Measurements from ENCODE around the gene NAV3.

The NAV3 gene

GRCh38 chr12:77919450-77919849, 88.8 kb downstream of the NAV3 start:
- H3K9me3 ChIP-seq, result no peaks in the 10 kb centered on the region
- peak in 1 of 2 experiments; percentile 56 for DNase-seq (ENCODE audit: low spot score in 2 of 2)
- no peak overlapping the region for H3K4me3 ChIP-seq
- no peaks in the 10 kb centered on the region for H3K36me3 ChIP-seq (replicated peaks)
- no peaks in the 10 kb centered on the region for H3K27me3 ChIP-seq (ENCODE audit: low read depth)
- in situ Hi-C loops (cut with MboI; ENCODE audit: low sequenced_read_pairs), result no loop called here
- H3K4me1 ChIP-seq, result peaks cover 36% of the 10 kb centered on the region

GRCh38 chr12:77923882-77924281, 93.2 kb downstream of the NAV3 start:
- H3K9me3 ChIP-seq, result no peaks in the 10 kb centered on the region
- H3K27me3 ChIP-seq (ENCODE audit: low read depth), result no peaks in the 10 kb centered on the region
- no peak overlapping the region for H3K4me3 ChIP-seq
- in situ Hi-C loops (cut with MboI; ENCODE audit: low sequenced_read_pairs), result no loop called here
- peaks cover 31% of the 10 kb centered on the region for H3K4me1 ChIP-seq
- DNase-seq (ENCODE audit: low spot score in 2 of 2), result peak; percentile 67 to 90
- H3K36me3 ChIP-seq (replicated peaks), result no peaks in the 10 kb centered on the region

GRCh38 chr12:77924703-77925102, 94.0 kb downstream of the NAV3 start:
- no peaks in the 10 kb centered on the region for H3K9me3 ChIP-seq
- peak; percentile 49 to 92 for DNase-seq (ENCODE audit: low spot score in 2 of 2)
- H3K36me3 ChIP-seq (replicated peaks), result no peaks in the 10 kb centered on the region
- no peak overlapping the region for H3K4me3 ChIP-seq
- in situ Hi-C loops (cut with MboI; ENCODE audit: low sequenced_read_pairs), result loop anchor here (5.0 kb wide), 1 partner anchor 202 kb away; no protein-coding TSS in a partner anchor
- H3K4me1 ChIP-seq, result peaks cover 24% of the 10 kb centered on the region
- H3K27me3 ChIP-seq (ENCODE audit: low read depth), result no peaks in the 10 kb centered on the region

GRCh38 chr12:77925536-77926108, 94.9 kb downstream of the NAV3 start:
- DNase-seq (ENCODE audit: low spot score in 2 of 2), result peak; percentile 91 to 99
- peaks cover 22% of the 10 kb centered on the region for H3K4me1 ChIP-seq
- in situ Hi-C loops (cut with MboI; ENCODE audit: low sequenced_read_pairs), result loop anchor here (5.0 kb wide), 1 partner anchor 203 kb away; no protein-coding TSS in a partner anchor
- no peaks in the 10 kb centered on the region for H3K27me3 ChIP-seq (ENCODE audit: low read depth)
- no peaks in the 10 kb centered on the region for H3K36me3 ChIP-seq (replicated peaks)
- no peak overlapping the region for H3K4me3 ChIP-seq
- H3K9me3 ChIP-seq, result no peaks in the 10 kb centered on the region

- no peaks in the 10 kb centered on the region for H3K9me3 ChIP-seq
- DNase-seq (ENCODE audit: low spot score in 2 of 2), result no peak
- in situ Hi-C loops (cut with MboI; ENCODE audit: low sequenced_read_pairs), result loop anchor here (5.0 kb wide), 1 partner anchor 206 kb away; no protein-coding TSS in a partner anchor
- H3K36me3 ChIP-seq (replicated peaks), result no peaks in the 10 kb centered on the region
- H3K4me3 ChIP-seq, result no peak overlapping the region
- H3K4me1 ChIP-seq, result peaks cover 22% of the 10 kb centered on the region
- H3K27me3 ChIP-seq (ENCODE audit: low read depth), result no peaks in the 10 kb centered on the region
Measured at GRCh38 chr12:77928078-77928477, 97.4 kb downstream of the NAV3 start.

GRCh38 chr12:77932216-77932615, 101.5 kb downstream of the NAV3 start:
- H3K4me1 ChIP-seq, result peaks cover 3% of the 10 kb centered on the region; the same call in 1 of the 2 replicates
- H3K36me3 ChIP-seq (replicated peaks), result no peaks in the 10 kb centered on the region
- H3K4me3 ChIP-seq, result no peak overlapping the region
- H3K9me3 ChIP-seq, result no peaks in the 10 kb centered on the region
- no peaks in the 10 kb centered on the region for H3K27me3 ChIP-seq (ENCODE audit: low read depth)
- in situ Hi-C loops (cut with MboI; ENCODE audit: low sequenced_read_pairs), result no loop called here
- no peak for DNase-seq (ENCODE audit: low spot score in 2 of 2)

- Histone ChIP-seq H3K36me3 (replicated peaks) (no peaks in the 10 kb centered on the region), H3K27me3 (ENCODE audit: low read depth) (no peaks in the 10 kb centered on the region), H3K4me1 (peaks cover 7% of the 10 kb centered on the region; the same call in 1 of the 2 replicates), H3K4me3 (no peak overlapping the region), H3K9me3 (no peaks in the 10 kb centered on the region)
- no peak for DNase-seq (ENCODE audit: low spot score in 2 of 2)
- in situ Hi-C loops (cut with MboI; ENCODE audit: low sequenced_read_pairs), result no loop called here
Measured at GRCh38 chr12:77938301-77938700, 107.6 kb downstream of the NAV3 start.

- in situ Hi-C loops (cut with MboI; ENCODE audit: low sequenced_read_pairs), result no loop called here
- H3K27me3 ChIP-seq (ENCODE audit: low read depth), result no peaks in the 10 kb centered on the region
- no peak for DNase-seq (ENCODE audit: low spot score in 2 of 2)
- H3K4me3 ChIP-seq, result no peak overlapping the region
- H3K9me3 ChIP-seq, result no peaks in the 10 kb centered on the region
- H3K4me1 ChIP-seq, result peaks cover 4% of the 10 kb centered on the region; the same call in 1 of the 2 replicates
- H3K36me3 ChIP-seq (replicated peaks), result no peaks in the 10 kb centered on the region
Measured at GRCh38 chr12:77940011-77940423, 109.3 kb downstream of the NAV3 start.

GRCh38 chr12:77940567-77940966, 109.9 kb downstream of the NAV3 start:
- in situ Hi-C loops (cut with MboI; ENCODE audit: low sequenced_read_pairs), result no loop called here
- no peaks in the 10 kb centered on the region for H3K27me3 ChIP-seq (ENCODE audit: low read depth)

GRCh38 chr12:77941401-77941800, 110.7 kb downstream of the NAV3 start:
- DNase-seq (ENCODE audit: low spot score in 2 of 2), result no peak
- in situ Hi-C loops (cut with MboI; ENCODE audit: low sequenced_read_pairs), result no loop called here
- no peaks in the 10 kb centered on the region for H3K27me3 ChIP-seq (ENCODE audit: low read depth)
- peaks cover 4% of the 10 kb centered on the region; the same call in 1 of the 2 replicates for H3K4me1 ChIP-seq
- H3K4me3 ChIP-seq, result no peak overlapping the region
- H3K36me3 ChIP-seq (replicated peaks), result no peaks in the 10 kb centered on the region
- H3K9me3 ChIP-seq, result no peaks in the 10 kb centered on the region

More at GRCh38 chr12:77940567-77940966, 109.9 kb downstream of the NAV3 start:
- Histone ChIP-seq H3K4me1 (peaks cover 4% of the 10 kb centered on the region; the same call in 1 of the 2 replicates), H3K9me3 (no peaks in the 10 kb centered on the region), H3K4me3 (no peak overlapping the region), H3K36me3 (replicated peaks) (no peaks in the 10 kb centered on the region)
- DNase-seq (ENCODE audit: low spot score in 2 of 2), result no peak

- Histone ChIP-seq H3K36me3 (replicated peaks) (no peaks in the 10 kb centered on the region), H3K4me3 (no peak overlapping the region), H3K27me3 (ENCODE audit: low read depth) (no peaks in the 10 kb centered on the region), H3K4me1 (peaks cover 17% of the 10 kb centered on the region), H3K9me3 (no peaks in the 10 kb centered on the region)
- DNase-seq (ENCODE audit: low spot score in 2 of 2), result no peak
- in situ Hi-C loops (cut with MboI; ENCODE audit: low sequenced_read_pairs), result no loop called here
Measured at GRCh38 chr12:77943466-77943865, 112.8 kb downstream of the NAV3 start.

GRCh38 chr12:77946541-77947061, 115.9 kb downstream of the NAV3 start:
- Histone ChIP-seq H3K9me3 (no peaks in the 10 kb centered on the region), H3K4me1 (peaks cover 12% of the 10 kb centered on the region), H3K27me3 (ENCODE audit: low read depth) (no peaks in the 10 kb centered on the region), H3K4me3 (no peak overlapping the region), H3K36me3 (replicated peaks) (no peaks in the 10 kb centered on the region)
- no peak for DNase-seq (ENCODE audit: low spot score in 2 of 2)
- in situ Hi-C loops (cut with MboI; ENCODE audit: low sequenced_read_pairs), result no loop called here

GRCh38 chr12:77947330-77947729, 116.6 kb downstream of the NAV3 start:
- H3K4me1 ChIP-seq, result peaks cover 12% of the 10 kb centered on the region
- no peak for DNase-seq (ENCODE audit: low spot score in 2 of 2)
- in situ Hi-C loops (cut with MboI; ENCODE audit: low sequenced_read_pairs), result no loop called here
- no peaks in the 10 kb centered on the region for H3K9me3 ChIP-seq
- no peaks in the 10 kb centered on the region for H3K36me3 ChIP-seq (replicated peaks)
- no peaks in the 10 kb centered on the region for H3K27me3 ChIP-seq (ENCODE audit: low read depth)
- H3K4me3 ChIP-seq, result no peak overlapping the region

- Histone ChIP-seq H3K9me3 (no peaks in the 10 kb centered on the region), H3K4me3 (no peak overlapping the region), H3K4me1 (peaks cover 12% of the 10 kb centered on the region), H3K36me3 (replicated peaks) (no peaks in the 10 kb centered on the region), H3K27me3 (ENCODE audit: low read depth) (no peaks in the 10 kb centered on the region)
- DNase-seq (ENCODE audit: low spot score in 2 of 2), result peak in 1 of 2 experiments; percentile 90
- in situ Hi-C loops (cut with MboI; ENCODE audit: low sequenced_read_pairs), result no loop called here
Measured at GRCh38 chr12:77947746-77948145, 117.1 kb downstream of the NAV3 start.

All from HAP-1 (cell line).